Activated CD8-positive, alpha-beta memory T cell treated with anti-CD3 and anti-CD28 coated beads, Interleukin-2, amount 50 U/mL, for 4 hours (primary cell): Measurements from ENCODE around the gene TTLL6.
"Not testable (repeated sequence)": the region's sequence is repeated elsewhere in the genome, so short reads cannot be mapped to it uniquely, and the experiment has no call there.

Experiments
- DNase-seq: peaks from one replicate; pipeline ENCODE4 v3.0.0-alpha.2; 2020

Gene TTLL6

GRCh38 chr17:48816774-48817590 is at the start of gene TTLL6:
TSS of gene TTLL6 (minus strand) at chr17:48817229. CDS start at chr17:48817072, 157 bp downstream.
- DNase-seq = peak; percentile 72

GRCh38 chr17:48860456-48860855 is 43.4 kb upstream of the TTLL6 start:
- DNase-seq = no peak

- no peak for DNase-seq
These were observed 43.0 kb upstream of the TTLL6 start for GRCh38 chr17:48860034-48860433.

- DNase-seq = no peak
These were observed 39.2 kb upstream of the TTLL6 start for GRCh38 chr17:48856122-48856821.

- no peak for DNase-seq
These were observed 37.9 kb upstream of the TTLL6 start for GRCh38 chr17:48854774-48855476.

- DNase-seq = no peak
These were observed 33.8 kb upstream of the TTLL6 start for GRCh38 chr17:48850792-48851323.

GRCh38 chr17:48843187-48843900 is 26.3 kb upstream of the TTLL6 start:
- no peak for DNase-seq

- no peak for DNase-seq
These were observed 25.7 kb upstream of the TTLL6 start for GRCh38 chr17:48842746-48843145.

GRCh38 chr17:48841395-48841831 is 24.4 kb upstream of the TTLL6 start:
- DNase-seq = no peak

- no peak for DNase-seq
These were observed 23.4 kb upstream of the TTLL6 start for GRCh38 chr17:48840441-48840840.

- DNase-seq = not testable (repeated sequence)
These were observed 20.4 kb upstream of the TTLL6 start for GRCh38 chr17:48837458-48837857.

- DNase-seq = no peak
These were observed 18.9 kb upstream of the TTLL6 start for GRCh38 chr17:48835971-48836370.

- DNase-seq = no peak
These were observed 17.9 kb upstream of the TTLL6 start for GRCh38 chr17:48834973-48835372.

- DNase-seq = no peak
These were observed 14.5 kb upstream of the TTLL6 start for GRCh38 chr17:48831549-48831883.

- DNase-seq = peak; percentile 89
These were observed 14.0 kb upstream of the TTLL6 start, which contains the start of gene CALCOCO2 for GRCh38 chr17:48830840-48831548. TSS of gene CALCOCO2 (plus strand) at chr17:48831035. CDS start at chr17:48841708, 10,673 bp downstream.

GRCh38 chr17:48825446-48826381 is 8.7 kb upstream of the TTLL6 start:
- DNase-seq = no peak

- DNase-seq = not testable (repeated sequence)
These were observed 3.9 kb upstream of the TTLL6 start for GRCh38 chr17:48820936-48821335.

GRCh38 chr17:48819466-48819865 is 2.4 kb upstream of the TTLL6 start:
- no peak for DNase-seq

- DNase-seq = no peak
These were observed 1.4 kb upstream of the TTLL6 start for GRCh38 chr17:48818361-48818841.

GRCh38 chr17:48816438-48816773 is 623 bp downstream of the TTLL6 start:
- DNase-seq = no peak

GRCh38 chr17:48815311-48815710 is 1.7 kb downstream of the TTLL6 start:
- no peak for DNase-seq
